GM19193 (cell line): ENCODE results near the gene MAP3K1.

Experiments
- POLR2A ChIP-seq: IDR thresholded peaks from 4 replicates; pipeline ENCODE4 v1.6.1; 2011; ENCODE audit not compliant: insufficient read depth, insufficient read length; ENCODE audit errors: extremely low read depth

Gene MAP3K1

DNA sequence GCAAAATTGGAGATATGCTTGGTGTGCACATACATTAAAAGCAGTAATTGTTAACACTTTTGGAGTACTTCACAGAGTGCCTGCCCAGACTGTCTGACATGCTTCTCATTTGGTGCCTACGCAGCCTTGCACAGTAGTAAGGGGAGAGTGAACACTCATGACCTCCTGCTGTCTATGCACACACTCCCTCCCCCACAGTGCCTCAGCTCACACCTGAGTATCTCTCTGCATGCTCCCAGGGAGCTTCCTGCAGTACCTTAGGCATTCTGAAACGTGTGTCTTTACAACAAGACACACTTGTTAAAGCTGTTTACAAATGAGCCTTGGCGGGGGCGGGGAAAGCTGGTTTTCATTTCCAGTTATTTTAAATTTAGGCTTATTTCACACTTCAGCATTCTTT is 18.0 kb downstream of the MAP3K1 start:
- no peak for TF ChIP-seq POLR2A

DNA sequence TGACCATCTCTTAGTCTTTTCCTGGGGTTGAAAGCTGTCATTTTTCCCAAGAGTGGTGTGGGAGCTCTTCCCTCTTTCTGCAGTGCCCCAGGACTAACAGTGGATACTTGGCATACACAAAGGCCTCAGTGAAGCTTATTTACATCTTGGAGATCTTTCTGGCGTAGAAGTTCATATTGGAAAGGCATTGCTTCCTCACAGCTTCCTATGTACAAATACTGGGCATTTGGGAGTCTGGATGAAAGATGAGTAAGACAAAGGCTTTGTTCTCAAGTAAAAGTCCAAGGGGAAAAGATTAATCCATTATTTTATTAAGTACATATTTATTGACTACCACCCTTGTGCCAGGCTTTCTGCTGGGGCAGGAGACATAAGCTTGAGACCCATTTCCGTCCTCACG is 22.0 kb downstream of the MAP3K1 start:
- TF ChIP-seq POLR2A, result no peak

DNA sequence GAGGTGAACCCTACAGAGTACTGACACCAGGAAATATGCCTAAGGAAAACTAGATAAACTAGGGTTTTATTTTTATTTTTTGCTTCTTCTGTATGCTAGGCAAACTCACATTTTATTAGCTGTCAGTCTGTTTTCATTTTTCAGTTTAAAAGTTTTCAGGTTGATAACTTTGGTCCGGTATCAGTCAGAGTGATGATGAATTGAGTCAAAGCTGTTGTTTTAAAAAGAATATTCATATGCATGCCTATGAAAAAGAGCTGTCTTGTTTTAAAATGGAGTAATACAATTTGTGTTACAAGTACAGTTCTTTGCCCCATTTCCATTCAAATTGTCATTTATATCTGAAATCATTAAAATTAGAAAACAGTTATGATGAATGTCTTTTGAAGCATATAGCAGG is 22.6 kb downstream of the MAP3K1 start:
- TF ChIP-seq POLR2A, result no peak

DNA sequence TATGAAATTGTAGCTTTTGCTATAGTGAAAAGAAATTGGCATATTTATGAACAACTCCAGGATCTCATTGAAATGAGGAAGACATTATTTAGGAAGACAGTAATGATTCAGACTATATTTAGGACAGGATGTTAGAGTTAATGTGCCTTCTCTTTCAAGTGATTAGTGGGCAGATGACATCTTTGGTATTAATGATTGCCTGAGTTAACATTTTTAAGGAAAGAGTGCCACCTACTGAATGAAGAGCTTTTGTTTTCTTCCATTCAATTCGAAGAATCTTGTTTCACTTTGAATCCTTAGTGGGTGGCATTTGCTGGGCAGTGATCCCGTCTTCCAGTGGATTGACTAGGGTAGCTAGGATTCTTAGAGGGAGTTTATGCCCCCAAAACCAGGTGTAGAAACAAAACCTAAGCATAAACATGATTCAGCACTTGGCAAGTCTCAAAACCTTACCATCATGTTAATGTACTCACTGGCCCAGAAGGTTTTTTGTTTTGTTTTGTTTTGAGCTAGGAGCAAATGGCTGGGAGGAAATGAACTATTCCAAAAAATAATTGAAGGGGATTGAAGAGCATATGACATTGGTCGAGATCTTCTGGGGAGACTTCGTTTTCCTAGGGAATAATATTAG is 23.2 kb downstream of the MAP3K1 start:
- TF ChIP-seq POLR2A, result no peak

DNA sequence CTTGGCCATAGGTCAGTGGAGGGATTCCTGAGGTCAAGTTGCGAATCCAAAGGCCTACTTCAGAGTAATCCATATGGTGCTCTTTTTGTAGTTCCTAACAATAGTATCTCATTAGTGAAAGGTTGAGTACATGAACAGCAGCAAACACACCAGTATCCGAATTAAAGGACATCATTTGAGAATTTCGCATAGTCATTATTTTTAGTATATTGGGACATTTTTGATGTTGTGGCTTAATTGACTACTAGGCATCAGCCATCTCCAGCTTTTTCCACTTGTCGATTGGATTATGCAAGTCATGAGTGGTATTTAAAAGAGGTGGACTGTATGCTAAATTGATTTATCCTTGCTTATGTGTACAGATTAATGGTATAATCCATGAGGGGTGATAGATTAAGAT is 23.7 kb downstream of the MAP3K1 start:
- no peak for TF ChIP-seq POLR2A

DNA sequence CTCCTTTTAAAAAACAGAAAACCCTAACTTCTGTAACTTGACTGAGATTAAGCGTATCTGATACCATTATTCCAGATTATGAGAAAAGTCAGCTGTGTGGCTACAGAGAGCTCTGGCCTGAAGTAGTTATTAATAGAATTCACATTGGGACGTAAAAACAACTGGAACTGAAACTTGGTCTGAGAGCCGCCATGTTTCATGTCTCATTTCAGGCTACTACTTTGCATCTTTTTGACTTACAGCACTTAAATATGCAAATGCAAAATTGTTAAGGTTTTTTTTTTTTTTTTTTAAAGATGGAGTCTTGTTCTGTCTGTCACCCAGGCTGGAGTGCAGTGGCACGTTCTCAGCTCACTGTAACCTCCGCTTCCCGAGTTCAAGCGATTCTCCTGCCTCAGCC is 25.2 kb downstream of the MAP3K1 start:
- TF ChIP-seq POLR2A, result no peak

DNA sequence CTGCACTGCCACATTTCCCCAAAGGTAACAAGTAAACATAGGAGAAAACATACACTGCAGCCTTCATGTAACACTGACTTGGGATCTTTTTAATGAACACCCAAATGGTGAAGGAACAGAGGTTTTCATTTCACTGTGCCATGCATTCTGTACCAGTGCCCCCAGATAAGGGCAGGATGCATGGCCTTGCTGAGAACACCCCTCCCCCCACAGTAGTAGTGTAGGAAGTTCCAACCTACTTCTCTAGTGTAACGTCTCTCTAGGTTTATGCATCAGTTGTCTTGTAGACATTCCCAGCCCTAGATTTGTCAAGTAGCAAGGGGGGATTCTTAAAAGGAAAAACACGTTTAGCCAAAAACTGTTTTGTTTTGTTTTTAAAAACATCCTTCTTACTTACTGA is 29.9 kb downstream of the MAP3K1 start:
- TF ChIP-seq POLR2A, result no peak

DNA sequence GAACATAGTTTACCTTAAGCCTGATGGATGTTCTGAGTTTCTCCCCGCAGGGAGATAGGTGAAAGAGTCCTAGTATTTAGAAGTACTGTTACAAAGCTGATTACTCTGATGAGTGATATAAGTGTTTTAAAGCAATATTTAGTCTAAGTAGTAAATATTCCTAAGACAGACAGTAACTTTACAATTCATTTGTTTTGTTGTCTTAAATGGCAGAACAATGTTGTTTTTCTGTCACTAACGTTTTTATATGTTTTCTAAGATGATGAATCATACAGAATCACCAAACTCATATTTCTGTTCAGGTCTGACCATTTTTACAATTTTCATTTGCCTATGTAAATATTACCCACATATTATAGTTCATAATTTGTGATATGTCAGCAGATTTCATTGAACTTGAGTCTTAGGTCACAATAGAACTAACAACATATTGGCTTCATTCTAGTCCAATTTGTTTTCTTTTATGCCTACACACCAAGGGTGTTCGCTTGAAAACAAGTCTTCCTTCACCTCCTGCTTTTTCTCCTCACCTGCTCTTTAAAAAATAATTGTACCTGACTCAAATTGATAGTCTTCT is 30.6 kb downstream of the MAP3K1 start:
- TF ChIP-seq POLR2A, result no peak

DNA sequence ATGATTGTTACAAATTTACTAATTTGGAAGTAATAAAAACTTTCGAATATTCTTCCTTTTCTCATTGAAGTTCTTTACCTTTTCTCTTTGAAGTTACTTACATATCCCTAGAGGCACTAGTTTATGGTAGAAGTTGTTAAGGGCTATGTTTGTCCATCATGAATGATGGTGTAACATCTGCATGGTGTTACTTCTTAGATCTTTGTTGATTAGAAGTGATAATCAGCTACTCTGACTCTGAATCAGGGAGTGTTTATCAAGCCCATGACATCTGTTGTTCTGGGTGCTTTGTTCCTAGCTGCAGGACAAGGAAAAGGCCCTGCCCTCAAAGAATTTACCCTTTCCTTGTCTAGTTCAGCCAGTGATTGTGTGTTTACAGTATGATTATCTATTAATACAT is 32.9 kb downstream of the MAP3K1 start:
- no peak for TF ChIP-seq POLR2A

DNA sequence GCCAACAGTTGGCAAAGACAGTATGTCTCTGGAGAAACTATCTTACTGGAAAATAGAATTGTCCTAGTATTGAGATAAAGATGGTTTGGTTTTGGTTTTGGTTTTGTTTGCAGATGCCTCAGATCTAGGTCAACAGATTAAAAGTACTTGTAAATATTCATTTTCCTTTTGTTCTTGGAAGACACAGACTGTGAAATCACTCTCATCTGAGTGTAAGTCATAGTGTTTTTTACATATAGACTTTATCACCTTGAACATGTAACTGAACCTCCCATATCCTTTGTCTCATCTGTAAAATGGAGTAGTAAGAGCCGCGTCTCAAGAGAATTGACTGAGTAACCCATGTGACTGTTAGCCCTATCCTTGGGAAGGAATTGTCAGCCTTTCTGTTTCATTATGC is 34.3 kb downstream of the MAP3K1 start:
- TF ChIP-seq POLR2A, result no peak

DNA sequence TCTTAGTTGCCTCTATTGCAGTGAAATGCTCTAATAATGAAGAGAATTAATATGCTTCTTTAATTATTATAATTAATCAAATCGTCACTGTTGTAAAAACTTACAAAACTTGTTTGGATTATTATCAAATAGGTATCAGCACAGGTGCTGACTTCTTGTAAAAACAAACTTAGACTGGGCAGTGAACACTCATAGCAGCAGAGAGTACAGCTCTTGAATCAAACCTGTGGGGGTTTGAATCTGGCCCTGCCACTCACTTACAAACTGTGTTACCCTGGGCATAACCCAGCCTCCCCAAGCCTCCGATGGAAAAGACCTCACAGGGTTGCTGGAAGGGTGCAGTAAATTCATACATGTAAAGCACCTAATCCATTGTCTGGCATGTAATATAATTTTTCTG is 35.1 kb downstream of the MAP3K1 start:
- no peak for TF ChIP-seq POLR2A

DNA sequence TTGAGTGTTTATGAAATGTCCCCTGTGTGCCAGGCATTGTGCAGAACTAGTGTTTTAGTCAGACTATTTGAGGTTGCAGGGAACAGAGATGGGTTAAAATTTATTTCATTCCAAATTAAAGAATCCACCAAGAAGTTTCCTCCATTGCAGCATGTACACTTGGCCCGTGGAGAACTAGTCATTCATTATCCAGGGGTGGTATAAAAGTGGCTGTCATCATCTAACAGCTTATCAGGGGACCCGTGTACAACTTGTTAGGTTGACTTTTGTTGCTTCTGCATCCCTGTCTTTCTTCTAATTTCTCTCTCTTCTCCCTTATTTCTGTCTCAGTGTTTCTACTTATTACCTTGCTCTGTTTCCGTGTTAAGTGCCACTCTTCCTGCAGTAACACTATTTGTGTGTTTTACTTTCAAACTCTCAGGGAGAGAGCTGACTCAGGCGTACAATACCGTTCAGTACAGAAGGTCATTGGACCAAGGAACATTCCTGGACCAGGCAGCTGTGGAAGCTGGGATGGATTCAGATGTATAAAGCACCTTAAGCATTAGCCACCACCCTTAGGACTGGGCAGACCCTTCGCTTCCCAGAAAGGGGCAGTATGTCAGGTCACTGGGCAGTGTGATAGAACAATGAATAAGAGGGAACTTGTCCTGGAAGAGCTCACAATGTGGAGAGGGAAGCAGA is 36.1 kb downstream of the MAP3K1 start:
- TF ChIP-seq POLR2A, result no peak

DNA sequence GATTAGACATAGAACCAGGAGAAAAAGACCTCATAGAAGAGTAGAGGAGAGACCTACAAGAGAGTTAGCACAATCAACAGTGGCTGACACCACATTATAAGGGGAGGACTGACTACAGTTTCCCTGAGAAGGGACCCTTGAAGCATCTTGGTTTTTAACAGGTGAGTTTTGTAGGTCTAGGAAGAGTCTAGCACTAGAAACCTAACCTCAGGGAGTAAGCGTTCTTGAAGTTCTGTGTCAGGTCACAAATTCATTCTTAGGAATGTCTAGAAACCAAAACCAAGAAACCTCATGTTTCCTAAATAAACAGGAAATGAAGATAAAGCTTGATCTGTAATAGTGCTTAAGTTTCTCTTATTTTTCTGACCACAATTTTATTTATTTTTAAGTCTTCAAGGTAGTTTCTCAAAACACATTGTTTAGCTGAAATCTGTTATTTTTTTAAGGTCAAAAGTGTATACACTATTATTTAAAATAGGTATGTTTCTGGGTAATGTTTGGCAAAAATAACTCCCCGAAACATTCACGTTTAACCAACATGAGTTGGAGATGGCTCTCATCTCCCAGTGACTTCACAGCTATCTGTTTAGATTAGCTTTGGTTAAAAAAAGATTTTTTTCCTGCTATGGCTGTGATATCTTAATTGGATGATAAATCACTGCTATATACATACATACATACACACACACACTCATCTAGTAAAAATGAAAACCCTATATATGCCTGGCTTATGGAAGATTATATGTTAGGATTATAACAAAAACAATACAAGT is 37.1 kb downstream of the MAP3K1 start:
- TF ChIP-seq POLR2A, result no peak

DNA sequence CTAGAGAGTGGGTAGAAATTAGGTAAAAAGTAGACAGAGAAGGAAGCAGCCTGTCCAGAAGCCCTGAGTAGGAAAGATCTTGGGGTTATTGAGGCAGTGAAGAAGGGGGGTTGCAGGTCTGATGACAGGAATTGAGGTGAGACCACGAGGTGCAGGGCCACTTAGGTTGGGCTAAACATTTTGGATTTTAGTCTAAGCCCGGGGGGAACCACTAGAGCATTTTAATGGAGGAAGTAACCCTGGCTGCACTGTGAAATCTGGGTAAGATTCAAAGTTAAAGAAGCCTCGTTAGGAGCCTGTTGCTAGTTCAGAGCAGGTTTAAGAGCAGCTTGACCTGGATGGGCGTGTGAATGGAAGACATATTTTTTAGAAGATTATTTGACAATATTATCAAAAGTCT is 38.3 kb downstream of the MAP3K1 start:
- TF ChIP-seq POLR2A, result no peak

DNA sequence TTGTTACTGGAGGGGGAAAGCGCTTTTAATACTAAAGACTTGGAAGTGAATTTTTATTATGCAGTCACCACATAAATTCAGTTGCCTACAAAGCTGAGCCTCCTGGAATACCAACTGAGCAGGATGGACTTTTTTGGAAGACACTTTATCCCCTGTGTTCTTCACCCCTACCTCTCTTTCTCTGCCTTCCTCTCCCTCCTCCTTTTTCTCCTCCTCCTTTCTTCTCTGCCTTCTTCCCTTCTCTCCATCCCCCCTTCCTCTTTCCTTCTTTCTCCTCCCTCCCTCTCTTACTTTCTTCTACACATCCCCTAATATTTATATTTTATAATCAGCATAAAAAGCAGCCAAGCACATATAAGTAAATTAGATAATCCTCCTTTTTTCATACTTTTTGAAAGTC is 39.6 kb downstream of the MAP3K1 start:
- TF ChIP-seq POLR2A, result no peak
